ENCODE measurements around the gene TPD52L1.
"Not testable (repeated sequence)": the region's sequence is repeated elsewhere in the genome, so short reads cannot be mapped to it uniquely, and the experiment has no call there.

Gene TPD52L1

GRCh38 chr6:125273251-125273650 is 119.7 kb downstream of the TPD52L1 start:
- TF ChIP-seq CTCF (conservative IDR thresholded peaks at IDR 0.05; ENCODE audit: low read length) = no peak
- no peak for DNase-seq (ENCODE audit: low read depth)
- no peak overlapping the region for H3K4me3 ChIP-seq (ENCODE audit: low read length)

GRCh38 chr6:125273965-125274364 is 120.4 kb downstream of the TPD52L1 start:
- no peak for TF ChIP-seq CTCF (conservative IDR thresholded peaks at IDR 0.05; ENCODE audit: low read length)
- H3K4me3 ChIP-seq (ENCODE audit: low read length) = no peak overlapping the region
- DNase-seq (ENCODE audit: low read depth) = no peak

- DNase-seq (ENCODE audit: low read depth) = no peak
- H3K4me3 ChIP-seq (ENCODE audit: low read length) = no peak overlapping the region
- no peak for TF ChIP-seq CTCF (conservative IDR thresholded peaks at IDR 0.05; ENCODE audit: low read length)
These were observed 121.4 kb downstream of the TPD52L1 start for GRCh38 chr6:125274935-125275334.

GRCh38 chr6:125275779-125276178 is 122.2 kb downstream of the TPD52L1 start:
- DNase-seq (ENCODE audit: low read depth) = no peak
- TF ChIP-seq CTCF (conservative IDR thresholded peaks at IDR 0.05; ENCODE audit: low read length) = no peak
- no peak overlapping the region for H3K4me3 ChIP-seq (ENCODE audit: low read length)

GRCh38 chr6:125277838-125278237 is 124.3 kb downstream of the TPD52L1 start:
- H3K4me3 ChIP-seq (ENCODE audit: low read length) = no peak overlapping the region
- DNase-seq (ENCODE audit: low read depth) = no peak

GRCh38 chr6:125279961-125280360 is 126.4 kb downstream of the TPD52L1 start:
- no peak for DNase-seq (ENCODE audit: low read depth)
- TF ChIP-seq CTCF (conservative IDR thresholded peaks at IDR 0.05; ENCODE audit: low read length) = no peak
- H3K4me3 ChIP-seq (ENCODE audit: low read length) = no peak overlapping the region

More at GRCh38 chr6:125277838-125278237, 124.3 kb downstream of the TPD52L1 start:
- TF ChIP-seq CTCF (conservative IDR thresholded peaks at IDR 0.05; ENCODE audit: low read length) = no peak

- not testable (repeated sequence) for DNase-seq (ENCODE audit: low read depth); H3K4me3 ChIP-seq (ENCODE audit: low read length)
These were observed 126.9 kb downstream of the TPD52L1 start for GRCh38 chr6:125280370-125281035.

- DNase-seq (ENCODE audit: low read depth) = not testable (repeated sequence)
These were observed 128.9 kb downstream of the TPD52L1 start for GRCh38 chr6:125282470-125282869.

More at GRCh38 chr6:125282470-125282869, 128.9 kb downstream of the TPD52L1 start:
- H3K4me3 ChIP-seq (ENCODE audit: low read length) = not testable (repeated sequence)
